K562 (cell line): ENCODE results near the gene SCRN1.

Source experiments
- REST ChIP-seq, 2 experiments: fragments of 450-650 bp; formaldehyde crosslinking in 1 of 2; IDR thresholded peaks; 2 replicates each; pipeline versions ENCODE4 v1.4.0 to v1.6.1; 2014 to 2020; ENCODE audit warnings: mild to moderate bottlenecking in 2 of 2, borderline replicate concordance in 1 of 2, low read depth in 1 of 2
- TF ChIP-seq, protein P1 (sequence below): sonication (generic); formaldehyde crosslinking; IDR thresholded peaks from 2 replicates; pipeline ENCODE4 v1.8.1; 2023; ENCODE audit warnings: mild to moderate bottlenecking, missing genetic modification reagents

GRCh38 chr7:29974286-29974685 lies 15.3 kb downstream of the SCRN1 start:
- TF ChIP-seq, protein P1, sequence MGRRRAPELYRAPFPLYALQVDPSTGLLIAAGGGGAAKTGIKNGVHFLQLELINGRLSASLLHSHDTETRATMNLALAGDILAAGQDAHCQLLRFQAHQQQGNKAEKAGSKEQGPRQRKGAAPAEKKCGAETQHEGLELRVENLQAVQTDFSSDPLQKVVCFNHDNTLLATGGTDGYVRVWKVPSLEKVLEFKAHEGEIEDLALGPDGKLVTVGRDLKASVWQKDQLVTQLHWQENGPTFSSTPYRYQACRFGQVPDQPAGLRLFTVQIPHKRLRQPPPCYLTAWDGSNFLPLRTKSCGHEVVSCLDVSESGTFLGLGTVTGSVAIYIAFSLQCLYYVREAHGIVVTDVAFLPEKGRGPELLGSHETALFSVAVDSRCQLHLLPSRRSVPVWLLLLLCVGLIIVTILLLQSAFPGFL (CRISPR knock-in tag) = no peak
- no peak for TF ChIP-seq REST (IDR thresholded peaks at IDR 0.05; ENCODE audit: borderline replicate concordance)
- no peak for TF ChIP-seq REST (CRISPR knock-in tag; IDR thresholded peaks at IDR 0.05; ENCODE audit: low read depth)
